Breast epithelium (tissue), 3 donors: ENCODE results near the gene CEACAM19.

Experiments used
- POLR2A ChIP-seq: fragments of 450-650 bp; IDR thresholded peaks from one replicate; pipeline ENCODE4 v1.6.1; 2016; ENCODE audit warnings: antibody characterized with exemption, mild to moderate bottlenecking, moderate library complexity
- TF ChIP-seq, protein P1 (sequence below), 3 donors: fragments of 450-650 bp; IDR thresholded peaks; one replicate each; pipeline ENCODE4 v1.5.1; 2016 to 2017; ENCODE audit warnings: antibody characterized with exemption in 3 of 3, mild to moderate bottlenecking in 3 of 3, moderate library complexity in 3 of 3

GRCh38 chr19:44660081-44660480 is 11.2 kb upstream of the CEACAM19 start:
- TF ChIP-seq, protein P1, sequence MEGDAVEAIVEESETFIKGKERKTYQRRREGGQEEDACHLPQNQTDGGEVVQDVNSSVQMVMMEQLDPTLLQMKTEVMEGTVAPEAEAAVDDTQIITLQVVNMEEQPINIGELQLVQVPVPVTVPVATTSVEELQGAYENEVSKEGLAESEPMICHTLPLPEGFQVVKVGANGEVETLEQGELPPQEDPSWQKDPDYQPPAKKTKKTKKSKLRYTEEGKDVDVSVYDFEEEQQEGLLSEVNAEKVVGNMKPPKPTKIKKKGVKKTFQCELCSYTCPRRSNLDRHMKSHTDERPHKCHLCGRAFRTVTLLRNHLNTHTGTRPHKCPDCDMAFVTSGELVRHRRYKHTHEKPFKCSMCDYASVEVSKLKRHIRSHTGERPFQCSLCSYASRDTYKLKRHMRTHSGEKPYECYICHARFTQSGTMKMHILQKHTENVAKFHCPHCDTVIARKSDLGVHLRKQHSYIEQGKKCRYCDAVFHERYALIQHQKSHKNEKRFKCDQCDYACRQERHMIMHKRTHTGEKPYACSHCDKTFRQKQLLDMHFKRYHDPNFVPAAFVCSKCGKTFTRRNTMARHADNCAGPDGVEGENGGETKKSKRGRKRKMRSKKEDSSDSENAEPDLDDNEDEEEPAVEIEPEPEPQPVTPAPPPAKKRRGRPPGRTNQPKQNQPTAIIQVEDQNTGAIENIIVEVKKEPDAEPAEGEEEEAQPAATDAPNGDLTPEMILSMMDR (IDR thresholded peaks at IDR 0.05), result no peak
- TF ChIP-seq POLR2A, result no peak
